Activated naive CD4-positive, alpha-beta T cell treated with anti-CD3 and anti-CD28 coated beads, Interleukin-2, amount 50 U/mL, for 24 hours (primary cell): ENCODE data around the gene DIAPH1.

Experiments used
- H3K27ac Mint-ChIP-seq: one replicate; pipeline ENCODE4 v1.8.0; 2021; ENCODE audit warnings: mild to moderate bottlenecking, mixed read lengths
- H3K27me3 Mint-ChIP-seq: one replicate; pipeline ENCODE4 v1.8.0; 2021; ENCODE audit warnings: mixed read lengths
- H3K36me3 Mint-ChIP-seq: one replicate; pipeline ENCODE4 v1.8.0; 2021; ENCODE audit warnings: mixed read lengths
- H3K4me1 Mint-ChIP-seq: one replicate; pipeline ENCODE4 v1.8.0; 2021; ENCODE audit warnings: mixed read lengths
- H3K4me3 Mint-ChIP-seq: one replicate; pipeline ENCODE4 v1.8.0; 2021; ENCODE audit warnings: mild to moderate bottlenecking, mixed read lengths
- H3K9me3 Mint-ChIP-seq: one replicate; pipeline ENCODE4 v1.8.0; 2021; ENCODE audit warnings: mixed read lengths

DIAPH1 gene

GRCh38 chr5:141605523-141606277, 13.1 kb downstream of the DIAPH1 start:
- Mint-ChIP-seq H3K4me1 (peaks cover 92% of the 10 kb centered on the region), H3K27me3 (no peaks in the 10 kb centered on the region), H3K36me3 (peaks cover 8% of the 10 kb centered on the region), H3K9me3 (no peaks in the 10 kb centered on the region), H3K4me3 (peak overlapping the region; percentile 76), H3K27ac (peak overlapping the region; percentile 92)

- Mint-ChIP-seq H3K9me3 (no peaks in the 10 kb centered on the region), H3K27me3 (no peaks in the 10 kb centered on the region), H3K4me1 (peaks cover 95% of the 10 kb centered on the region), H3K27ac (peak overlapping the region; percentile 91), H3K36me3 (peaks cover 6% of the 10 kb centered on the region), H3K4me3 (peak overlapping the region; percentile 81)
Measured at GRCh38 chr5:141603923-141604717, 14.7 kb downstream of the DIAPH1 start.

GRCh38 chr5:141602606-141603005, 16.2 kb downstream of the DIAPH1 start:
- Mint-ChIP-seq H3K27me3 (no peaks in the 10 kb centered on the region), H3K9me3 (no peaks in the 10 kb centered on the region), H3K27ac (peak overlapping the region; percentile 89), H3K36me3 (peaks cover 5% of the 10 kb centered on the region), H3K4me1 (peaks cover 95% of the 10 kb centered on the region), H3K4me3 (peak overlapping the region; percentile 67)

- H3K36me3 Mint-ChIP-seq: peaks cover 8% of the 10 kb centered on the region
- H3K27ac Mint-ChIP-seq: peak overlapping the region; percentile 63
- H3K9me3 Mint-ChIP-seq: no peaks in the 10 kb centered on the region
- no peak overlapping the region for H3K4me3 Mint-ChIP-seq
- no peaks in the 10 kb centered on the region for H3K27me3 Mint-ChIP-seq
- peaks cover 78% of the 10 kb centered on the region for H3K4me1 Mint-ChIP-seq
Measured at GRCh38 chr5:141598391-141599345, 20.1 kb downstream of the DIAPH1 start.

- Mint-ChIP-seq H3K27ac (peak overlapping the region; percentile 52), H3K4me3 (no peak overlapping the region)
Measured at GRCh38 chr5:141597814-141598213, 21.0 kb downstream of the DIAPH1 start.

GRCh38 chr5:141597394-141597793, 21.4 kb downstream of the DIAPH1 start:
- H3K4me3 Mint-ChIP-seq: no peak overlapping the region
- peaks cover 77% of the 10 kb centered on the region for H3K4me1 Mint-ChIP-seq
- no peaks in the 10 kb centered on the region for H3K27me3 Mint-ChIP-seq
- peak overlapping the region; percentile 52 for H3K27ac Mint-ChIP-seq
- H3K36me3 Mint-ChIP-seq: peaks cover 8% of the 10 kb centered on the region
- H3K9me3 Mint-ChIP-seq: no peaks in the 10 kb centered on the region

More at GRCh38 chr5:141597814-141598213, 21.0 kb downstream of the DIAPH1 start:
- Mint-ChIP-seq H3K27me3 (no peaks in the 10 kb centered on the region), H3K4me1 (peaks cover 77% of the 10 kb centered on the region), H3K36me3 (peaks cover 8% of the 10 kb centered on the region), H3K9me3 (no peaks in the 10 kb centered on the region)

GRCh38 chr5:141596867-141597266, 21.9 kb downstream of the DIAPH1 start:
- Mint-ChIP-seq H3K27ac (peak overlapping the region; percentile 72), H3K9me3 (no peaks in the 10 kb centered on the region), H3K36me3 (peaks cover 8% of the 10 kb centered on the region), H3K4me3 (no peak overlapping the region), H3K4me1 (peaks cover 78% of the 10 kb centered on the region), H3K27me3 (no peaks in the 10 kb centered on the region)

- no peaks in the 10 kb centered on the region for H3K27me3 Mint-ChIP-seq
- H3K4me1 Mint-ChIP-seq: peaks cover 51% of the 10 kb centered on the region
- H3K9me3 Mint-ChIP-seq: no peaks in the 10 kb centered on the region
- H3K4me3 Mint-ChIP-seq: no peak overlapping the region
- peak overlapping the region; percentile 46 for H3K27ac Mint-ChIP-seq
- peaks cover 9% of the 10 kb centered on the region for H3K36me3 Mint-ChIP-seq
Measured at GRCh38 chr5:141590127-141590526, 28.7 kb downstream of the DIAPH1 start.

GRCh38 chr5:141586246-141586645, 32.6 kb downstream of the DIAPH1 start:
- no peaks in the 10 kb centered on the region for H3K27me3 Mint-ChIP-seq
- no peak overlapping the region for H3K27ac Mint-ChIP-seq
- H3K4me1 Mint-ChIP-seq: peaks cover 40% of the 10 kb centered on the region
- no peak overlapping the region for H3K4me3 Mint-ChIP-seq
- no peaks in the 10 kb centered on the region for H3K9me3 Mint-ChIP-seq
- H3K36me3 Mint-ChIP-seq: peaks cover 19% of the 10 kb centered on the region

- H3K36me3 Mint-ChIP-seq: peaks cover 19% of the 10 kb centered on the region
- peaks cover 34% of the 10 kb centered on the region for H3K4me1 Mint-ChIP-seq
- H3K9me3 Mint-ChIP-seq: no peaks in the 10 kb centered on the region
- no peaks in the 10 kb centered on the region for H3K27me3 Mint-ChIP-seq
- no peak overlapping the region for H3K4me3 Mint-ChIP-seq
- no peak overlapping the region for H3K27ac Mint-ChIP-seq
Measured at GRCh38 chr5:141585594-141585993, 33.2 kb downstream of the DIAPH1 start.

GRCh38 chr5:141574122-141574510, 44.7 kb downstream of the DIAPH1 start:
- Mint-ChIP-seq H3K27me3 (no peaks in the 10 kb centered on the region), H3K4me1 (no peaks in the 10 kb centered on the region), H3K27ac (no peak overlapping the region), H3K4me3 (no peak overlapping the region), H3K36me3 (peaks cover 24% of the 10 kb centered on the region), H3K9me3 (no peaks in the 10 kb centered on the region)

GRCh38 chr5:141573489-141574121, 45.2 kb downstream of the DIAPH1 start:
- Mint-ChIP-seq H3K9me3 (no peaks in the 10 kb centered on the region), H3K4me1 (no peaks in the 10 kb centered on the region), H3K36me3 (peaks cover 24% of the 10 kb centered on the region), H3K4me3 (no peak overlapping the region), H3K27me3 (no peaks in the 10 kb centered on the region), H3K27ac (no peak overlapping the region)

GRCh38 chr5:141570655-141571054, 48.1 kb downstream of the DIAPH1 start:
- peaks cover 9% of the 10 kb centered on the region for H3K4me1 Mint-ChIP-seq
- H3K9me3 Mint-ChIP-seq: no peaks in the 10 kb centered on the region
- H3K4me3 Mint-ChIP-seq: no peak overlapping the region
- H3K27me3 Mint-ChIP-seq: no peaks in the 10 kb centered on the region
- peaks cover 16% of the 10 kb centered on the region for H3K36me3 Mint-ChIP-seq
- H3K27ac Mint-ChIP-seq: no peak overlapping the region

GRCh38 chr5:141567513-141568117, 51.2 kb downstream of the DIAPH1 start:
- Mint-ChIP-seq H3K4me1 (peaks cover 28% of the 10 kb centered on the region), H3K9me3 (no peaks in the 10 kb centered on the region), H3K4me3 (no peak overlapping the region), H3K27me3 (no peaks in the 10 kb centered on the region), H3K36me3 (peaks cover 21% of the 10 kb centered on the region), H3K27ac (no peak overlapping the region)
